HG02588 (cell line): ENCODE results near the gene ZNF256.

Source experiments
- ATAC-seq: cut with Tn5 transposase; IDR thresholded peaks from one replicate; pipeline ENCODE4 v1.9.1; 2021; ENCODE audit warnings: mild to moderate bottlenecking, moderate library complexity; ENCODE audit not compliant: unreplicated experiment

Gene ZNF256

GRCh38 chr19:57947419-57948134 is at the start of gene ZNF256:
Gene ZNF256 (minus strand): TSS chr19:57947706. CDS start chr19:57947474, 232 bp downstream.
- ATAC-seq = peak; percentile 81

- ATAC-seq = no peak
These were observed 45.3 kb upstream of the ZNF256 start for GRCh38 chr19:57992841-57993240.

GRCh38 chr19:57978586-57979289 is 31.2 kb upstream of the ZNF256 start:
- ATAC-seq = no peak

GRCh38 chr19:57974434-57974833 is 26.9 kb upstream of the ZNF256 start, which contains the start of gene C19orf18:
Gene C19orf18 (minus strand): TSS chr19:57974534. CDS start chr19:57974432, 102 bp downstream.
- ATAC-seq = no peak

GRCh38 chr19:57964761-57965160 is 17.3 kb upstream of the ZNF256 start:
- no peak for ATAC-seq

- ATAC-seq = no peak
These were observed 14.3 kb upstream of the ZNF256 start for GRCh38 chr19:57961785-57962184.

- no peak for ATAC-seq
These were observed 7.5 kb upstream of the ZNF256 start for GRCh38 chr19:57954996-57955395.

- no peak for ATAC-seq
These were observed 2.2 kb upstream of the ZNF256 start for GRCh38 chr19:57949702-57950101.

- ATAC-seq = no peak
These were observed 1.8 kb upstream of the ZNF256 start for GRCh38 chr19:57949296-57949695.

- ATAC-seq = peak; percentile 8
These were observed 453 bp downstream of the ZNF256 start for GRCh38 chr19:57947088-57947418.

GRCh38 chr19:57946316-57946715 is 1.2 kb downstream of the ZNF256 start:
- ATAC-seq = no peak

- ATAC-seq = no peak
These were observed 5.9 kb downstream of the ZNF256 start for GRCh38 chr19:57941593-57941992.

GRCh38 chr19:57935731-57936130 is 11.8 kb downstream of the ZNF256 start:
- no peak for ATAC-seq

- no peak for ATAC-seq
These were observed 12.5 kb downstream of the ZNF256 start, which contains the start of gene ZNF418 for GRCh38 chr19:57934820-57935665. Gene ZNF418 (minus strand): TSS chr19:57935402. CDS start chr19:57933822, 1,580 bp downstream.

GRCh38 chr19:57927587-57927986 is 19.9 kb downstream of the ZNF256 start:
- no peak for ATAC-seq

GRCh38 chr19:57916168-57916995 is 31.1 kb downstream of the ZNF256 start, which contains the start of gene ZNF417:
Gene ZNF417 (minus strand): TSS chr19:57916592. CDS start chr19:57916411, 181 bp downstream.
- ATAC-seq = peak; percentile 95

GRCh38 chr19:57914531-57914930 is 33.0 kb downstream of the ZNF256 start:
- ATAC-seq = no peak

GRCh38 chr19:57907394-57907793 is 40.1 kb downstream of the ZNF256 start:
- no peak for ATAC-seq

GRCh38 chr19:57905258-57905657 is 42.2 kb downstream of the ZNF256 start:
- no peak for ATAC-seq

GRCh38 chr19:57903618-57904184 is 43.8 kb downstream of the ZNF256 start:
- no peak for ATAC-seq
